ENCODE data around the gene IGFBPL1.

GRCh38 chr9:38389313-38389712, 34.9 kb downstream of the IGFBPL1 start:
- TF ChIP-seq CTCF (conservative IDR thresholded peaks at IDR 0.05 in 1 of 2, IDR thresholded peaks at IDR 0.05 in 1 of 2; ENCODE audit: extremely low read depth in 1 of 2, insufficient read depth in 1 of 2, low read depth in 1 of 2, low read length in 2 of 2) (no peak), EZH2 (IDR thresholded peaks at IDR 0.05; ENCODE audit: borderline replicate concordance, low read length) (no peak)

Measured in mammary epithelial cell (primary cell).